NCI-H2107 treated with DMSO at 0.1 percent for 48 hours (cell line): ENCODE data around the gene ZFP36L2.

Experiments used
- DNase-seq: peaks from one replicate; lab custom pipeline; 2025; ENCODE audit not compliant: unreplicated experiment; lab: John Stamatoyannopoulos, UW

Gene ZFP36L2

DNA sequence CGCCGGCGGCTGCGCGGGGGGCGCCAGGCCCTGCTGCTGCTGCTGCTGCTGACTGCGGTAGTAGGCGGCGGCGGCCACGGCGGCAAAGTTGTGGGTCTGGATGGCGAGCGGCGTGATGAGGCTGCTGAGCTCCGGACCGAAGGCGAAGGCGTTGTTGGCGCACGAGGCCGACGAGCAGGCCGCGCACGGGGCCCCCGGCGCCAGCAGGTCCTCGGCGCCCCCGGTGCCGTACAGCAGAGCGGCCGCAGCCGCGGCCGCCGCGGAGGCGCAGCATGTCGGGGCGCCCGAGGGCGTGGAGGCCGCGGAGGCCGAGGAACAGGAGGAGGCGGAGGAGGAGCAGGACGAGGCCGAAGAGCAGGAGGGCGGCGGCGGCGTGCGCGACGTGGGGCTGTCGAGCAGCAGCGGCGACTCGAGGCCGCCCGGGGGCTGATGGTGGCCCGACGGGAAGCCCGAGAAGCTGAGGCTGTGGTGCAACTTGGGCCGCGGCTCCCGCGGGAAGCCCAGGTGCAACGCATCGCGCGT is 1.8 kb downstream of the ZFP36L2 start:
- no peak for DNase-seq

DNA sequence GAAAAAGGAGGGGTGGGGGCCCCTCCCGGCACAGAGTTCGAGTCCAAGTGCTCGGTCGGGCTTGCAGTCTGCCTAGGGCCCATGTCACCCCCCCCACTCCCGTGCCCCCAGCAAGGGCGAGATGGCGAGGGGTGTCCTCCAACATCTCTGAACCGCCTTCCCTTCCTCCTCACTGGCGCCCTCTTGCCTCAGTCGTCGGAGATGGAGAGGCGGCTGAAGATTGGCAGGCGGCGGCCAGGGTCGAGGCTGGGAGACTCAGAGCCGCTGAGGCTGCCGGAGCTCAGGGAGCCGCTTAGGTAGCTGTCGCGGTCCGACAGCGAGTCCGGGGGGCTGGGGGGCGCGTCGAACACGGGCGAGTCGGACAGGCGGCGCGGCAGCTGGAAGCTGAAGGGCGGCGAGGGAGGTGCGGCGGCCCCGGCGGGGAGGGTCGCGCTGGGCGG is 2.3 kb downstream of the ZFP36L2 start:
- DNase-seq: no peak

DNA sequence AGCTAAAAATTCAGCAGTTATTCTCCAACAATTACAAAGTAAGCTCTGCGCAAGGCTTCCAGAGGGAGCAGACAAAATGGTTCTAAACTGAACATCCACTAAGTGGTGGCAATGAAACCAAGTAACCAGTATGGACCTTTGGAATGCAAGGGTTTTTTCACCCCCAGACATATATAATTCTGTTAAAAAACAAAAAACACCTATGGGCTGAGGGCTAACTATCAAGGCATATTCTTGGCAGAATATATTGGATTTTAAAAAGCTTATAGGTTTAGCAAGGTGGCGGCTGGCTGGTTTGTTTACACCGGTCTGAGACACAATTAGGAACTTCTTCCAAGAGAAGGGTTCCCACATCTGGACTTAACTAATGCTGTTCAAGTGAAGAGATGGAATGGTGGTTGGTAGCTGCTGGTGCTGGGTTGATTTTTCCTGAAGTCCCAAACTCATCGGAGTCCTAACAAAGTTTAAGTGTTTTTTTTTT is 2.8 kb downstream of the ZFP36L2 start:
- no peak for DNase-seq

DNA sequence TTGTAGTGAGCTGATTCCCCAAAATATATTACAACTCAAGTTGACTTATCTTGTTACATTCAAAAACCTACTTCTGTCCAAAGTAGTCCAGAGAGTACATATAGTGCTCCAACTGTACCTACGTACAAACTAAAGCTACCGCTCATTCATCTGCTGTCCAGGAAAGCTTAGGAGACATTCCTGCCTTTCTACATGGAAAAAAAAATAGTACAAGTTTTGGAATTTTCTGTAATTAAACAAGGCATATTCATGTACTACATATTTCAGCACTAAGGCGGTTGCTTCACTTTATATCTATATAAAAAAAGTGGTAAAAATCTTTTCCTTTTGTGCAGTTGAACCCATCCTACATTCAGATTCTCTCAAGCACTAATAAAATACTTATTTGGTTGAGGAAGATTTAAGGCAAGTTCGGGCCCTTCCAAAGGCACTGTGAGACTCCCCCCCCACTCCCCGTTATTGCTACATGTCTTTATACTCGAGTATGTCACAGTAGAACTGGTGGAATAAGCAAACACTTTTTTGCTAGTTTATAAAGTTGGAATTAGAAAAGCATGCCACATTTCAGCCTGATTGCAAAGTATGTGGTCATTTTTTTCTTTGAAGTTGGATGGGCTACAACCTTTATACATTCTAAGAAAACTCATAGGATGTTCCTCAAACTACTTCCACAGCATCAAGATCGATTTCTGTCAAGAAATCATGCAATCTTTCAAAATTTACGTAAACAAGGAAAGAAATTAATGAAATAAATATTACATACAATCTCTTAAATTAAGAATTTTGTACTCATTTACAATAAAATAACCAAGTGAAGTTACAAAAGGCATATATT is 3.7 kb downstream of the ZFP36L2 start:
- DNase-seq: no peak

DNA sequence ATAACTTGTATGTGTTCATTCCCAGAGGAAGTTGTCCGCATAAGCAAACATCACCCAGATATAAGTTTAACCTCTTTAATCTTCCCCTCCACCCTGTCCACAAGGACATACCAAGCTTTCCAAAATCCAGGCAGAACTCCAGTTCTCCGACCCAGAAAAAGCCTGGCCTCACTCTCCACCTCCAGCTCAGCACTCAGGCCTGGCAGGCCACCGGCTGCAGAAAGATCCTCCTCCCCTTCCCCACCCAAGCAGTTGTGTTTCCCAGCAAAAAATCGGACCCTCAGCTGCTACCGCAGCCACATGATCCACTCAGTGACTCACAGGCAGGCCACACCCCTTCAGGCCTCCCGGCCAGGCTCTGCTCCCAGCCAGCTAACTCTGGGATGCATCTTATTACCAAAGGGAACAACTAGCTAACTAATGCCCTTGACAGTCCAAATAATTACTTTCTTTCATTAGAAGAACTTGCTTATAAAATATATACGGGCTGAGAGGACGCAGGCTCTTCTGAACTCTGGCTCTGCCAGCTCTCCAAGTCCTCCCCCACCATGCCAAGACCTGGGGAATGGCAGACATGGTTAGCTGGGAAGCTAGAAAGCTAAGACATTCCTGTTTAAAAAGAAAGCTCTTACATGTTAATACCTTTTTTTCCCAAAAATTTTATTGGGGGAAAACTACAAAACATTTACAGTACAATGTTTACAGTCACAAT is 4.5 kb downstream of the ZFP36L2 start:
- peak; percentile 28 for DNase-seq

DNA sequence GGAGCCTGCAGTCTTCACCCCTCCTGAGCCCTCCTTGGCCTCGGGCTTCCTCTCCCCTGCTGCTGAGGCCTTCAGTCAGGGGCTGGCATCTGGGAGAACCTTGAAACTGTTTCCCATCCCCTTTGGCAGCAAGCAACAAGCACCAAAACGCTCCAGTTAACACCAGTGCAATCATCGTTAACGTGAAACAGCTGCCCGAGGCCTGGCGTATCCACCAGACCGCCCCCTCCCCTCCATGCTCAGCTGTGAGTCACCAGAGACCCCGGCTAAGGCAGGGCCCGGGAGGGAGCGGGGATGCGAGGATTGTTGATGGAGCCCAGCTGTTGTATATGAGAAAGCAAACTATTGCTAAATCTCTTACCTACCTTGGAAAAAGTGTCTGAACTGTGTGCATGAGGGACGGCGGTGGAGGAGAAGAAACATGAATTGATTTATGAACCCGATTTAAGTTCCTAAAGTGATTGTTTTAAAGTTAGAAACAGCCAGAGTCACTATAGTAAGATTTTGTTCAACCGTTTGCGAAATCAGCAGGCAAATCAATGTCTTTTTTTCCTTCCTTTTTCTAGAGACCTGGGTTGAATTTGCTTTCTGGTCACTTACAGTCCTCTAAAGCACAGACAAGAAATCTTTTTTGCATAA is 5.2 kb downstream of the ZFP36L2 start:
- no peak for DNase-seq

DNA sequence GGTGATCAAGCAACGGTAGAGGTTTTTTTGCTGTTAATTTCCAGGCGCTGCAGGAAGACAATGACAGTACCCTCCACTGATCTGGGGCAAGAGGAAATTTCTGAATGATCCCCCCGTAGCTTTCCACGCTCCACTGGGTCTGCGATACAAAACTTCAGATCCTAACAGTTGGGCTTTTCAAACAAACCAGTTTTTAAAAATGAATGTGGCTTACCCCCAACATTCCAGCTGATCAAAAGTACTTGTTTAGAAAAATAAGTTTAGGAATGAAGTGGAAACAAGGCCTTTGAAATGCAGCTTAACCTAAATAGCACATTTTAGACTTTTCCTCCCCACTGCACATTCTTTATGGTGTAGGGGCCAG is 5.7 kb downstream of the ZFP36L2 start:
- no peak for DNase-seq

DNA sequence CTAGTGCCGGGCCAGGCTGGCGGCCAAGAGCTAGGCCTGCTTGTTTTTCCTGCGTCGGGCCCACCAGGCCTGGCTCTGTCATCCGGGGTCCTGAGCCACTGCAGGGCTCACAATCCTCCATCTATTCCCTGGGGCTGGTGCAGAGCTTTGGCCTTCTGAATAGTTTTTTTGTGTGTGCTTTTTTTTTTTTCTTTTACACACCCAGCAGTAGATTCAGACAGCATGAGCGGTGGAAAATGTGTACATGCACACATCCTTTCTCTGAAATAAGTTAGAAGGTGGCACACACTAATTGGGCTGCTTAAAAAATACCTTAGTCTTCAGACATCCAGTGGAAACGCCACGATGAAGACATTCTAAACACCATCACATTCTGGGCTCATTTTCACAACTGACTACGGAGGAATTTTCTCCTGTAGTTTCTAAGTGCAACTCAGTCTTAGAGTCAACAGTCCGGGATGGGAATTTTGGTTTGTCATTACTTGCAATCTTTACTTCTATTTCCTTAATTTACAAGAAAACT is 6.1 kb downstream of the ZFP36L2 start:
- no peak for DNase-seq

DNA sequence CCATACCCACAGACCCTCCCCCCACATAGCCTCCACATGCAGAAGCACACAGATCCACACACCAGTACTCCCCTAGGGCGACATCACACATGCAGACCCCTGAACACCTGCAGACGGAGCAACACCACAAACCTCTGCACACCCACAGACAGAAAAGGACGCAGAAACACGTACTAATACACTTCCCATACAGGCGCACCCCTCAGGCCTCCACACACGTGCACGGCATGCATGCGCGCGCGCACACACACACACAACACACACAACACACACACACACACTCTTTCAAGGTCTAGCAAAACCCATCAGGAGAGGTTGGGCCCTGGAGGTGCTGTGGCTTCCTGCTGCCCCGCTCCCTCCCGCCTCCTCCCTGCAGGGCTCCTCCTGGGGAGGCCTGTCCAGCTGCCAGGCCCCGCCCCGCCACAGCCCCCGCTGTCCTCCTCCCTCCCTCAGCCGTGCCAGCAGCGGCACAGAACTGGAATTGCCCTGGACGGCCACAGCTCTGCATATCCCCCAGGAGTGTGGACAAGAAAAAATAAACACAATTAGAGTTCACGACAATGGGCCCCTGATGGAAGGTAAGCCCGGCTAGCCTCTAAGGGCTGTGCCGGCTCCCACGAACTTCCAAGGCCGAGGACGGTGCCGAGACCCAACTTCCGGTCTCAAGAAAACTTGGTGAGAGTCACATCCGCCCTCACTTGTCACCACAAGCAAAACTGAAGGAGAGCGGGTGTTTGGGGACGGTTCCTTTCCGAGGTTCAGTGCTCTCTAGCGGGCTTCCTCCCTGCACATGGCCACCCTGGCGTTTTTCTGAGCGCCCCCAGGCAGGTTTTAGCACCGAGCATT is 6.8 kb downstream of the ZFP36L2 start:
- no peak for DNase-seq

DNA sequence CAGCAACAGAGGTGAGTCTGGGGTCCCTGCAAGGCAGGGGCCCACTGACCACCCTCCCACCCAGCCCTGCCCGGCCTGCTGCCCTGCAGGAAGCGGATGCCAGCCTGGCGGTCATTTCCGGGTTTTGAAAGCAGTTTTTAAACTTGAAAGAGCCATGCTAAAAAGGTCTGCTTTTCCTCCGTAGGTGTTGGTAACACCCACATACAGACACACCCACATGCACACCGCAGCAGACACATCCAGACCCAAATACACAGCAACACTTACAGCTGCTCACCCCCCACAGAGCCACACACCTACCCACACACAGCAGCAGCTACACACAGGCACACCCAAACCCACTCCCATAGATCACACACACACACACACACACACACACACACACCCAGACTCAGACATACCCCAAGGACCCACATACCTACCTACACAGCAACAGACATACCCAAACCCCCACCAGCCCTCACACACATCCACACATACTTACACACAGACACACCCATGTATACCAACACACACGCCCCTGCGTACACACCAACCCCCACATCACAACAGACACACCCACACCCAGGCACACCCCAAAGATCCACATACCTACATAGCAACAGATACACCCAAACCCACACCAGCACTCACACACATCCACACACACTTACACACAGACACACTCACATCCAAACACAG is 7.6 kb downstream of the ZFP36L2 start:
- DNase-seq: peak; percentile 25

DNA sequence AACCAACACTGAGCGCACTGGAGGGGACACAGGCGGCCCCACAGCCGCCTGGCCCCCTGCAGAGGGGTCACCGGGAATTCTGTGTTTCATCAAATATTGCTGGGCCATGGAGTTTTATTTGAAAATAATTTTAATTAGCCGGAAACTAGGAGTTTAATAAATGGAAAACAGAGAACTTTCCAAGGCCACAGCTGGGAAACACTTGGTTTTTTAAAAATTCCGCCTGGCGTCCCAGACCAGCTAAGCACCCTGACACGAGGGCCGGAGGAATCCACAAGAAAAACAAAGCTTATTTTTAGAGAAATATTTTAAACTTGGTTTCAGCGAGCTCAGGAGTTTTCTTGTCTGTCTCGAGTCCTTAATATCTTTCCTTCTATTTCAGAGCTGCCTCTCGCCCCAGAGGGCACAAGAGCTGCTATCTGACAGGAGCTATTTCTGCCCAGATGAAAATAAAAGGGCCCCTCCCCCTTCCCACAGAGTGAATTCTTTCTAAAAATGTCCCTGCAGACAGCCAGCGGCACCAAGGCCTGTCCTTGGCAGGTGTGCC is 8.2 kb downstream of the ZFP36L2 start:
- no peak for DNase-seq

DNA sequence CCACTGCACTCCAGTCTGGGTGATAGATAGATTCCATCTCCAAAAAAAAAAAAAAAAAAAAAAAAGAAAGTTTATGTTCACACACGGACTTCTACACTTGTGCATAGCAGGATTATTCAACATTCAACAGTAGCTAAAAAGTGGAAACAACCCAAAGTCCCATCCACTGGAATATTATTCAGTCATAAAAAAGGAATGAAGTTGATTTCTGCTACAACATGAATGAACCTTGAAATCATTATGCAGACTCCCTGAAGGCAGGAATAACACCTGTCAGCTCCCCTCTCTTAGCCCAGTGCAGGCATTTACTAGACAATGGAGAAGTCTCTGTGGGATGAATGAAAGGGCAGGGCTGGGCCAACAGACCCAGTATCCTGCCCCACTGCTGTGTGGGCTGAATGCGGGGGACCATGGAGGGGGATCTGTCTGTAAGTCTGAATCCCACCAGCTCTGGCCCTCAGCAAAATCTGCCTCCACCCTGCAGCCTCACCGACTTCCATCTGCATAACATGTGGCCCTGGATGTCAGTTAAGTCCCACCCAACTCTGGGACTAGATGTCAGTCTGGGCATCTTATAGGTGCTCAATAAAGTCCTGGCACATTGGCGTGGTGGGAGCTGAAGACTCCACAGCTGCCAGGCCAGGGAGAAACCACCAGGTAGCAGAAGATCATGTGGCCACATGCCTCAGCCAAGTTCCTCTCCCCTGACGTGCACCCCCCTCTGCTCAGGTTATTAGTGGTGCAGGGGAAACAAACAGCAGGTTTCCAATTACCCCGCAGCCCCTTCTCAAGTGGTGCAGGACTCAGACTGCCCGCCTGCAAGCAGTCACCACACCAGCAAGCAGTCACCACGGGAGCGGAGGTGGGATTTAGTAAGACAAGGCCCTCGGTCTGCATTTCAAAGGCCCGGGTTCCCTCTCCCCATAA is 8.9 kb downstream of the ZFP36L2 start:
- peak; percentile 94 for DNase-seq

DNA sequence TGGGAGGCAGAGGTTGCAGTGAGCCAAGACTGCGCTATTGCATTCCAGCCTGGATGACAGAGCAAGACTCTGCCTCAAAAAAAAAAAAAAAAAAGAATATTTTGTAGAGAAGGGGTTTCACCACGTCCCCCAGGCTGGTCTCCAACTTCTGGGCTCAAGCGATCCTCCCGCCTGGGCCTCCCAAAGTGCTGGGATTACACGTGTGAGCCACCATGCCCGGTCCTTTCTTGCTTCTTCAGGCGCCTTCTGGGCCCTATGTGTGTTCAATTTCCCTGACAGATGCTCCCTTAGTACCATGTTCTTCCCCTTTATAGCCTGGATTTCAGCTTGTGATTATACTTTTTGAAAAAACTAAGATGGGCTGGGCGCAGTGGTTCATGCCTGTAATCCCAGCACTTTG is 9.8 kb downstream of the ZFP36L2 start:
- no peak for DNase-seq

DNA sequence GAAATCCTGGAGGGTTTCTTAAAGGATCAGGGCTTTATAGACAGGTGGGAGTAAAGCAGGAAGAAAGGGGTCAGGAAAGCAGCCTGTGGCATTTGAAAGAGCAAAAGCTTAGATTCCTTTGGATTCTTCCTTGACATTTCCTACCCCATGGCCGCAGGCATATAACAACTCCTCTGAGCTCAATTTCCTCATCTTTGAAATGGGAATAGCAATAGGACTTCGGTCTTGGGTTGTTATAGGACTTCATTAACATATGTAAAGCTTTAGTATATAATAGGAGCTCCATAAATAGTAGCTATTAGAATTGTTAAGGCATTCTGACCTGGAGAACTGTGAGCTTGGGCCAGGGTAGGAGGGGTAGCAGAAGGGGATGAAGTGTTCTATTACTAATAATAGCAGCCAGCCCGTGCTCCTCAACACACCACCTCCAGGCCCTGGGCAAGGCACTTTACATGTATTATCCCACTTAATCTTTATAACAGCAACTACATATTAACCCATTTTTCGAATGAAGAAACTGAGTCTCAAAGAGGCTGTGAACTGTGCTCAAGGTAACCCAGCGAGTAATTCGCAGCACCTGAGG is 10.6 kb downstream of the ZFP36L2 start:
- no peak for DNase-seq

DNA sequence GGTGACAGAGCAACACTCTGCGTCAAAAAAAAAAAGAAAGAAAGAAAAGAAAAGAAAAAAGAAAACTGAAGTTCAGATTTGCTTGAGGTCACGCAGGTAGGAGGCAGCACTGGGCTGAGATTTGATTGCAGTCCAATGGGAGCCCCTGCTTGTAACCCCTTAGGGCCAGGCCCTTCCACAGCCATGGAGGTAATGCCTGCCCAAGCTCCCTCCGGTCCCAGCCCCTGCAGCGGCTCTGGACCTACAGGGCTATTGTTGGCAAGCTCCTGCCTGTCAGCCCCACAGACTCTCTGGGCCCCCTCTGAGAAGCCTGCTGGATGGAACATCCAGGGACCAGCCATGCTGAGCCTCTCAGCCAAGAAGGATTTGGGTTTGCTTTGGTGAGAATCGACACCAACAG is 12.2 kb downstream of the ZFP36L2 start:
- no peak for DNase-seq

DNA sequence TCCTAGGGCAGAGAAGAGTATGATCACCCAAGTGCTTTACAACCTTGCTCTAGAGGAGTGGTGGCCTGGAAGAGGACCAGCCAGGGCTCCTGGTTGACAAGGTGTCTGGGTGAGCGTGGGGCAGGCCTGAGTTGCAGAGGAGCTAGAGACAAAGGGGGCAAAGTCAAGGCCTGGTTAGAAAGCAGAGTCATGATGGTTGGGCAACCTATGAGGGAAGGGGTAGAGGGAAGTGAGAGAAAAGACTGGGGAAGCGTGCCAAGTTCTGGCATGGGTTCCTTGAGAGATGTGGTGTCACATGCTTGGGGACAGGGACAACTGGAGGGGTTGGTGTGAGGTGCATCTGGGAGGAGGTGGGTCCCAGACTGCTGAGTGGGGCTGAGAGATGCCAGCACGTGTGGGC is 13.5 kb downstream of the ZFP36L2 start:
- no peak for DNase-seq

DNA sequence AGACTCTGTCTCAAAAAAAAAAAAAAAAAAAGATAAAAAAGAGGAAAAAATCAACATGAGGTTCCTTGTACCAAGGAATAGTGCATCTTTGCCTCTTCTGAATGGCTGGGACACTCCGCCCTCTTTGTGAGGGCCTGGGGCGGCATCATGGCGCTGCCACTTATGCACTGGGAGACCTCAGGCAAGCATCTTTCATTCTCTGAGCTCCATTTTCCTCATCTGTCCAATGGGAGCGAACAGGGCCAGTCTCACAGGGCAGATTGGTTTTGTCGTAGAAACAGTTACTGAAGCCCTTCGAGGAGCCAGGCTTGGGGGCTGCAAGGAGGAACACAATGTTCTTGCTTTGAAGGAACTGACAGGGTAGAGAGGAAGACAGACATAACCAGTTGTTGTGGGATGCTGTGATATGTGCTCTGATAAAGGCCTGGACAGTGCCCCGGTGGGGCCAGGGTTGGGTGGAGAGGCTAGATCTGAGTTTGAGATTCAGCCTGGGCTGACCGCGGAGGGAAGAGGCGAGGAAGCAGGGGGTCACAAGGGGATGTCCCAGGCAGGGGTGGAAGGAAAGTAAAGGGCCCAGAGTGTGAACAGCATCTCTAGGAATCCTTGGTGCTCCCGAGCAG is 14.1 kb downstream of the ZFP36L2 start:
- no peak for DNase-seq
